Measurements from ENCODE around the gene DMPK.
"Not testable (repeated sequence)": the region's sequence is repeated elsewhere in the genome, so short reads cannot be mapped to it uniquely, and the experiment has no call there.

DMPK gene

DNA sequence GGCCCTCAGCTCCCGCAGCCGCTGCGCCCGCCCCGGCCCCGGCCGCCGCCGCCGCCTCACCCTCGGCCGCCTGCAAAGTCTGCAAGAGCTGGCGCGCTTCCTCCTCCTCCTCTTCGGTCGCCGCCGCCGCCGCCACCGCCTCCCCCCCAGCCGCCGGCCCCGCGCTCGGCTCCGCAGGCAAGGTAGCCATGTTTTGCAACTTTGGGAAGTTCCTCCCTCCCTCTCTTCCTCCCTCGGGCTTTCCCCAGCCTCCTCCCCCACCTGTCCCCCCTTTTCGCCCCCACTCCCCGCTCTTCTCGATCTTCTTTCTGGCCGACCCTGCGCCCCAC is 13.7 kb downstream of the DMPK start:
- peak; percentile 61 for DNase-seq (ENCODE audit: low read depth)

DNA sequence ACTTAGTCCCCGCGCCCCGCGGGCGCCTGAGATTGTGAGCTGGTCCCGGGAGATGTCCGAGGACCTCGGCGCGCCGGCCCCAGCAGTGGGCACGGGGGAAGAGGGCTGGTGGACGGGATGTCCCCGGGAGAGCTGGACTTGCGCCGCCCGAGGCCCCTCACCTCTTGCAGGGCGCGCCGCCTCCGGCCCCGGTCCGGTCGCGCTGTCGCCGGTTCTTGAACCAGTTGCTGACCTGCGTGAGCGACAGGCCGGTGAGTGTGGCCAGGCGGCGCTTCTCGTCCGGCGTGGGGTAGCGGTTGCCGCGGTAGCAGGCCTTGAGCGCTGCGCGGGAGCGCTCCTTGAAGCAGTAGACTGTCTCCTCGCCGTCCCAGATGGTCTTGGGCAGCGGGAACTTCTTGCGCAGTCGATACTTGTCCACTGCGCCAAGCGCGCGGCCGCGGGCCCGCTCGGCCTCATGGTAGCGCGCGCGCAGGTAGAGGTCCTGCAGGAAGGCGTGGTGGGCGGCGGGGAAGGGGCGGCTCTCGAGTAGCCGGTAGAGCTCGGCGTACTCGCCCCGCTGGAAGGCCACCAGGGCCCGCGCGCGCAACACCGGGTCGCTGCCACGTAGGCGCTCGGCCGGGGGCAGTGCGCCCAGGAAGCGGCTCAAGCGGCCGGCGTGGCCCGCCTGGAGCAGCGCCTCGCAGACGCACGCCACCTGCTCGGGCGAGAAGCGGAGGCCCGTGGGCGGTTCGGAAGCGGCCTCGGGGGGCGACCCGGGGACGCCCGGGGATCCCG is 14.2 kb downstream of the DMPK start:
- peak; percentile 69 for DNase-seq (ENCODE audit: low read depth)

- peak; percentile 91 for DNase-seq (ENCODE audit: low read depth)
Measured at GRCh38 chr19:45767410-45767880, 14.8 kb downstream of the DMPK start.

DNA sequence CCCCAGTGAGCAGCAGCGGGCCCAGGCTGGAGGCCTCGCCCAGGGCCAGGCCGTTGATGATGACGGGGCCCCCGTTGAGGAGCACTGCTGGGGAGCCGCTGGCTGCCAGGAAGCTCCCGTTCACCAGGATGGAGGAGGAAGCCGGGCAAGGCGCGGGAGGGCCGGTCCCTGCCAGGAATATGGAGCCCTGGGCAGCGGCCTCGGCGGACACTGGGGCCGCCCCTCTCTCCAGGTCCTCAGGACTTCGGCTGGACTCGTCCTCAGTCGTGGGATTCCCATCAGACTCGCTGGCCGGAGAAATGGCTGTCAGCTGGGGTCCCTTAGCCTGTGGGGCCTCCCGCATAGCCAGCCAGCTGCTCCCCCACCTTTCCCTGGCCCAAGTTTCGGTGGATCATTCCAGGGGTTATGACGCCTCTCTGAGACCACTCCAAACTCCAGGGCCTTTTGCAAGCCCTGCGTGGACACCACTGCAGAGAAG is 15.4 kb downstream of the DMPK start:
- no peak for DNase-seq (ENCODE audit: low read depth)

DNA sequence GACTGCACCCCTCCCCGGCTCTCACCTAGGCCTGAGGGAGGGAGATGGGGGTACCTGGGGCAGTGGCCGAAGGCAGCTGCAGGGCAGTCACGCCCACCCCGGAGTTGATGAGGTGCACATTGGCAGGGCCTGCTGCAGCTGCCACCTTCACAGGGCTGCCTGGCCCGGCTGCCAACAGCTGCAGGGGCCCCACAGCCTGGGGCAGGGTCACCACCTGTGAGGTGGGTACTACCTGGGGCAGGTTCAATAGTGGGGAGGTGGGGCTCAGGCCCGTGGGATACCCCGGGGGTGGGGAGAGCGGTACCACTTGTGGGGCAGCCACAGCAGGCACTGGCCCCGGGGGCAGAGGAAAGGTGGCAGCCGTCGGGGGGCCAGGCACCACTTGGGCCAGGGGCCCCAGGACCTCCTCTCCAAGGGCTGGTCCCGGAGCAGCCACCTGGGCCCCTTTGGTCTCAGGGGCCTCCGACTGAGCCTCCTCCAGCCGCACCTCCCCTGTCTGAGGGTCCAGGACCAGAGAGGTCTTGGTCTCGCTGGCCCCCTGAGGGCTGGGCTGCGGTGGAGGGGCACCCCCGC is 15.9 kb downstream of the DMPK start:
- DNase-seq (ENCODE audit: low read depth) = no peak

DNA sequence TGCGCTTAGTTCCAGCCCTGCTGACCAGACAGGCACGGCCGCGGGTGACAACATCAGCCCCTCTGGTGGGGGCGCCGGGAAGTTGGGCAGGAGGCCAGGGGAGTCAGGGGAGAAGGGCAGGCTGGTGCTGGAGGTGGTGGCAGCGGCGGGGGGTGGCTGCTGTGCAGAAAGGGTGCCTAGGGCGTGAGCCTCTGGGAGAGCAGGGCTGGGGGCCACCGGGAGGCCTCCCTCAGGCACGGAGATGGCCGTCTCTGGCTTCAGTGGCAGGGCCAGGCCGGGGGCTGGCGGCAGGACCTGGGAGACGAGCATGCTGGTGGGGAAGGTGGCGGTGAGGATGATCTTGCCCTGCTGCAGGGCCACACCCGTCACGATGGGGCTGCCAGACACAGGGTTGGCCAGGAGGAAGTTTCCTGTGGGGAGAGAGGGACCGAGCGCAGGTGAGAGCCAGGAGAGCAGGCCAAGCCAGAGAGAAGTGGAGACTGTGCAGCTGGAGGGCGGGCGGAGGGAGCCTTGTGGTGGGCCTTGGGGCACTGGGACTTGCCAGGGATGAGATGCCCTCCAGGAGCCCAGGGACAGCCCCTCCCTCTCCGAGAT is 16.5 kb downstream of the DMPK start:
- DNase-seq (ENCODE audit: low read depth) = no peak

DNA sequence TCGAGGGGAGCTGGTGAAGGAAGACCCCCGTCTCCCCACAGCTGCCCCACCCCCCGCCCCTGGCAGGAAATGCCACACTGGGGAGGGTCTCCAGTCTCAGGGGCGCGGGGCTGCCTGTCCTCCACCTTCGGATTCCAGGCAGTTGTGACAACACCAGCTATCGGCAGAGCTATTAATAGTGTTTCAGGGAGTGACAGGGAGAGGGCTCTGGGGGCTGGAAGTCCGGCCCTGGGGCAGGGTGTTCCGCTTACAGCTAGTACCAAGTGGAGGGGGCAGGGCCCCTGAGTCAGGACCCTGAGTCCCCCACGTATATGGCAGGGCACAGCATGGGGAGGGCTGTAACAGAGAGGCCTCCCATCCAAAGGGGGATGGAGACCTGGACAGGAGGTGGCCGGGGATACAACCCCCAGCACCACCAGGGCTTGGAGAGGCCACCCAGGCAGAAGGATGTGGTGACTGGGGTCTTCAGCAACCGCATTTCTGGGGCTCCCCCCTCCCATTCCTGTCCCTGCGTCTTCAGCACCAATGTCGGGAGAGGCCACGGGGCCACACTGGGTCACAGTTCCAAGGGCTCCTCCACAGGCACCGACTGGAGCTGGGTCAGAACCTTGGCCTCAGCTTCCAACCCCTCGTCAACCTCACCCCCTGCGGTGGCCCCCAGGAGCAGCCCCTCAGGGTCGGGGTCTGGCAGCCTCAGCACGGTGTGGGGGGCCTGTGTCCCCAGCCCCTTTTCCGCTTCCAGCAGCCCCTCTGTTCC is 17.2 kb downstream of the DMPK start:
- no peak for DNase-seq (ENCODE audit: low read depth)

- DNase-seq (ENCODE audit: low read depth) = no peak
Measured at GRCh38 chr19:45764475-45764874, 17.8 kb downstream of the DMPK start.

- no peak for DNase-seq (ENCODE audit: low read depth)
Measured at GRCh38 chr19:45763691-45764294, 18.5 kb downstream of the DMPK start.

GRCh38 chr19:45762870-45763631 is 19.2 kb downstream of the DMPK start:
- DNase-seq (ENCODE audit: low read depth) = no peak

GRCh38 chr19:45761714-45762113 is 20.6 kb downstream of the DMPK start:
- DNase-seq (ENCODE audit: low read depth) = no peak

- DNase-seq (ENCODE audit: low read depth) = no peak
Measured at GRCh38 chr19:45758921-45759320, 23.4 kb downstream of the DMPK start.

DNA sequence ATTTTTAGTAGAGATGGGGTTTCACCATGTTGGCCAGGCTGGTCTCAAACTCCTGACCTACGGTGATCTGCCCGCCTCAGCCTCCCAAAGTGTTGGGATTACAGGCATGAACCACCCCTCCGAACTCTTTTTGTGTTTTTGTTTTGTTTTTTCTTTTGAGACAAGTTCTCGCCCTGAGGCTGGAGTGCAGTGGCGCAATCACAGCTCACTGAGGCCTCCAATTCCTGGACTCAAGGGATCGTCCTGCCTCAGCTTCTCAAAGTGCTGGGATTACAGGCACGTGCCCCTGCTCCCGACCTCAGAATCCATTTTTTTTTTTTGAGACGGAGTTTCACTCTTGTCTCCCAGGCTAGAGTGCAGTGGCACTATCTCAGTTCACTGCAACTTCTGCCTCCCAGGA is 24.6 kb downstream of the DMPK start:
- DNase-seq (ENCODE audit: low read depth) = no peak

- no peak for DNase-seq (ENCODE audit: low read depth)
Measured at GRCh38 chr19:45754323-45754722, 28.0 kb downstream of the DMPK start.

DNA sequence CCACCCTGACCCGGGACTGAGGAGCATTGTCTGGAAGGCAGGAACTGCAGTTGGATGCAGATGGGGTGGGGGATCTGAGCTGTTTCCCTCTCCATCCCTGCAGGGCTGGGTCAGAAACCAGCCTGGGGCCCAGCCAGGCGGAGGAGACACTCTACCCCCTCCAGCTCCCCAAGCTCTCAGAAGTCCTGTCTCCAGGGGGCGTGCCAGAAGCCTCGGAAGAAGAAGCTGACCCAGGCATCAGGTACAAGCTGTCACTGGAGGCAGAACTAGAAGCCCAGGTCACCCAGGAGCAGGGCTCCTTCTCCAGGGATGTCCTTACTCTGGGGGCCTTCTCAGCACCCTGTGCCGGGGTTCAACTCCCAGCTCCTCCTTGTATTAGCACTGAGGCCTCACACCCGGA is 28.7 kb downstream of the DMPK start:
- DNase-seq (ENCODE audit: low read depth) = no peak

DNA sequence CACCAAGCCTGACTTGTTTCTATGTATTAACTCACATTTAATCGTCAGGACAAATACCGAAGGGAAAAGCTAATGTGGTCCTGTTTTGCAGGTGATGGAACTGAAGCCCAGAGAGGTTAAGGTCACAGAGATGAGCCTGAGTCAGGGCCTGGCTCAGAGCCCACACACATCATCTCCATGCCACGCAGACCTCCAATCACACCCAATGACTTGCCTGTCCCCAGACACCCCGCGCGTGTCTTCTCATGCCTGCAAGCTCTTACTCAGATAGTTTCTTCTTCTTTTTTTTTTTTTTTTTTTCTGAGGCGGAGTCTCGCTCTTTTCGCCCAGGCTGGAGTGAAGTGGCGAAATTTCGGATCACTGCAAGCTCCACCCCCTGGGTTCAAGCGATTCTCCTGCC is 29.7 kb downstream of the DMPK start:
- DNase-seq (ENCODE audit: low read depth) = no peak

DNA sequence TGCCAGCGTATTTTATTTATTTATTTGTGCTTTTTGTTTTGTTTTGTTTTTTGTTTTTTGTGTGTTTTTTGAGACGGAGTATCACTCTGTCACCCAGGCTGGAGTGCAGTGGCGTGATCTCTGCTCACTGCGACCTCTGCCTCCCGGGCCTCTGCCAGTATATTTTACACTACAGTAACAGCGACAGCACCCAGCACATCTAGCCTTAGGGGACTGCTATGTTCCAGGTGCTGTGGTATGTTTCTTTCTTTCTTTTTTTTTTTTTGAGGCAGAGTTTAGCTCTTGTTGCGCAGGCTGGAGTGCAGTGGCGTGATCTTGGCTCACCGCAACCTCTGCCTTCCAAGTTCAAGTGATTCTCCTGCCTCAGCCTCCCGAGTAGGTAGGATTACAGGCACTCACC is 30.8 kb downstream of the DMPK start:
- not testable (repeated sequence) for DNase-seq (ENCODE audit: low read depth)

GRCh38 chr19:45747513-45747912 is 34.8 kb downstream of the DMPK start:
- DNase-seq (ENCODE audit: low read depth) = no peak

DNA sequence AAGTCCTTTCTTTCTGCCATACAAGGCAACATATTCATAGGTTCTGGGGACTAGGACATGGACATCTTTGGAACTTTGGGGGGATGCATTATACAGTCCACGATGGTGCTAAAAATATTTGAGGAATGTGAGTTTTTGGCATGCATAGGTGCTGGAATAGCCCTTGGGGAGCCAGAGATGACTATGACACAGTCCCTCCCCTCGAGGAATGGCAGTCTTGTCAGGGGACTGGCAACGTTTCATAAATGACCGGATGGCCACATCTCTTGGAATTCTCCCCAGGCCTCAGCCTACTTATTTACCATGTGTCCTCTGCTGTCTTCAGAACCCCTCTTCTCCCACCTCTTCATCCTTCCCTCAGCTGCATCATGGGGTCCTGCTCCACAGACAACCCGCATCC is 35.4 kb downstream of the DMPK start:
- DNase-seq (ENCODE audit: low read depth) = no peak

- no peak for DNase-seq (ENCODE audit: low read depth)
Measured at GRCh38 chr19:45745606-45746005, 36.7 kb downstream of the DMPK start.

GRCh38 chr19:45742969-45743368 is 39.3 kb downstream of the DMPK start:
- no peak for DNase-seq (ENCODE audit: low read depth)

Data from fibroblast of gingiva (primary cell).